Measurements from ENCODE around the gene CWC27.

Gene CWC27

GRCh38 chr5:64835266-64835665 is 66.5 kb downstream of the CWC27 start (continued):
- no peak for TF ChIP-seq ZNF280D (tag by site-specific recombination; IDR thresholded peaks at IDR 0.05)
- no peak for TF ChIP-seq ZNF600 (tag by site-specific recombination; IDR thresholded peaks at IDR 0.05)
- TF ChIP-seq OVOL3 (tag by site-specific recombination; IDR thresholded peaks at IDR 0.05), result no peak

GRCh38 chr5:64836190-64836755 is 67.5 kb downstream of the CWC27 start:
- TF ChIP-seq ELK4 (IDR thresholded peaks at IDR 0.05; ENCODE audit: borderline replicate concordance, low read depth, low read length) (no peak), MYNN (tag by site-specific recombination; IDR thresholded peaks at IDR 0.05; ENCODE audit: borderline replicate concordance) (no peak)
- CTCF ChIA-PET, result interaction anchor here (1.2 kb wide), 1 partner anchor 8 kb away, joined by 7 read pairs; no protein-coding TSS in a partner anchor
- Histone ChIP-seq H3K4me3 (ENCODE audit: low read depth, low read length) (no peak overlapping the region), H3K27ac (ENCODE audit: extremely low read depth, low read depth, low read length) (no peak overlapping the region), H3K4me1 (ENCODE audit: control insufficient read depth, insufficient read depth, low read length) (no peaks in the 10 kb centered on the region), H3K36me3 (ENCODE audit: control insufficient read depth in 2 of 2, insufficient read depth in 1 of 2, low read length in 2 of 2) (no peaks in the 10 kb centered on the region; a peak in 1 of 3 replicates), H3K9me3 (ENCODE audit: control insufficient read depth, insufficient read depth, low read depth, low read length) (no peaks in the 10 kb centered on the region)
- POLR2A ChIA-PET, result no interaction called here

- POLR2A ChIA-PET, result no interaction called here
These were observed 68.1 kb downstream of the CWC27 start for GRCh38 chr5:64836786-64837185.

More at GRCh38 chr5:64836786-64837185, 68.1 kb downstream of the CWC27 start:
- no peak overlapping the region for H3K4me3 ChIP-seq (ENCODE audit: low read depth, low read length)
- H3K27ac ChIP-seq (ENCODE audit: extremely low read depth, low read depth, low read length), result no peak overlapping the region
- H3K36me3 ChIP-seq (ENCODE audit: control insufficient read depth in 2 of 2, insufficient read depth in 1 of 2, low read length in 2 of 2), result no peaks in the 10 kb centered on the region; a peak in 1 of 3 replicates
- H3K4me1 ChIP-seq (ENCODE audit: control insufficient read depth, insufficient read depth, low read length), result no peaks in the 10 kb centered on the region
- CTCF ChIA-PET, result interaction anchor here (0.7 to 1.2 kb wide), 2 partner anchors 9 to 31 kb away, joined by 4 to 7 read pairs; no protein-coding TSS in a partner anchor
- no peak for TF ChIP-seq HOXD13 (CRISPR knock-in tag; IDR thresholded peaks at IDR 0.05; ENCODE audit: borderline replicate concordance)
- TF ChIP-seq ZBTB17 (tag by site-specific recombination; IDR thresholded peaks at IDR 0.05), result no peak
- TF ChIP-seq ZBTB49 (tag by site-specific recombination; IDR thresholded peaks at IDR 0.05; ENCODE audit: low read depth), result no peak
- no peak for TF ChIP-seq ZNF433 (tag by site-specific recombination; IDR thresholded peaks at IDR 0.05; ENCODE audit: low read depth)
- no peak for TF ChIP-seq ZBTB8A (tag by site-specific recombination; IDR thresholded peaks at IDR 0.05)
- TF ChIP-seq ZBTB26 (tag by site-specific recombination; optimal IDR thresholded peaks at IDR 0.05), result no peak
- H3K9me3 ChIP-seq (ENCODE audit: control insufficient read depth, insufficient read depth, low read depth, low read length), result no peaks in the 10 kb centered on the region
